RKO (cell line): ENCODE measurements around the gene ABCB10.
"Not testable (repeated sequence)": the region's sequence is repeated elsewhere in the genome, so short reads cannot be mapped to it uniquely, and the experiment has no call there.

ENCODE experiments used
- DNase-seq: peaks from one replicate; pipeline ENCODE4 v3.0.0-alpha.2; 2016; ENCODE audit warnings: low spot score

ABCB10 gene

DNA sequence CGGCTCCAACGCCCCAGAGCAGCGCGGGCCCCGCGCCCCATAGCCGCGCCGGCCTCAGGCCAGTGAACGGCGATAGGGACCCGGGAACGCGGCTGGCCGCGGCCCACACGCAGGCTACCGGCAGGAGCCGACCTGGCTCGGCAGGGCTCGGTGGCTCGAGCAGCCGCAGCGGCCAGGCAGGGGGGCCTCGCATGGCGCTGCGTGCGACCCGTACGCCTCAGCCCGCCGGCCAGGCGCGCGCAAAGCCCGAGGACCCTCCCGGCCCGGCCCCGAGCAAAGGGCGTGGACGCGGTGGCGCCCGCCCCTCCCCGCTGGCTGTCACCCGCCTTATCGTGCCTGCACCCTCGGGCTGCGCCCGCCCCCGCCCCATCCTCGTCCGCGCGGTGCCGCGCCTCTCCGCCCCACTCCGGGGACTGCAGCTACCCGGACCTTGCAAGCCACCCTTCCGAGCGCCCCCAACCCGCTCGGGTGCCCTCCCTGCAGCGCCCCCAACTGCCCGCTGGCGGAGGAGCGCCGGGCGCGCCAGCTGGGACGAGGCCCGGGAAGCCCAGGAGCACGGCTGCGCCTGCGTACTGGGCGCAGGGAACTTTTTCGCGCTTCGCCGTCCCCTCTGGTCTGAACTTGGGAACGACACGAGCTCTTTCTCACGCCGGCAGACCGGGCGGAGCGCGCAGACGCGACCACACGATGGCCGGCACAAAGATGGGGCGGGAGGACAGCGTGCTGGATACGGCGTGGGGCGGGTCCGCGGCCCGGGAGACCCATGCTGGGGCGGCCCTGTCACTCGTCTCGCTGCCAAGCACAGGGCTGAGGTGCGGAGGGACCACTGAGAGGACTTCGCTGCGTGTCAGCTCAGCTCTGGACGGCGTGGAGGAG, at the start of gene ABCB10:
ABCB10 (minus strand) TSS at position 248 of the 876 bp plus-strand sequence; CDS start at position 193, 55 bp downstream.
- peak; percentile 96 for DNase-seq

DNA sequence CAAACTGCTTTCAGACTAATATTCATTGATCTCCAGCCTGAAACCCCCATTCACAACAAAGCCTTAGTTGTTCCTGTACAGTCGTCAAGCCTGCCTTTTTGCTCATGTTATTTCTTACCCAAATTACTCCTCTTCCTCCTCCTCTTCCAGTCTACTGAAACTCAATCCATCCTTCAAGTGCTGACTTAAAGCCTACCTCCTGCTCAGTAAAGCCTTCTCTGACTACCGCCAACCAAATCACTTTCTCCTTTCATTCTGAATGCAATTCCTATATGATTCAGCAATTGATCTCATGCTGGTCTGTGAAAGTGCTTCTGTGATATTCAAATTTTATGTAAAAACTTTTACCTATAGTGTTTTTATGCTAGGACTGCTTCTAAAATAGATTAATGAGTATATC, 48.9 kb upstream of the ABCB10 start:
- no peak for DNase-seq

DNA sequence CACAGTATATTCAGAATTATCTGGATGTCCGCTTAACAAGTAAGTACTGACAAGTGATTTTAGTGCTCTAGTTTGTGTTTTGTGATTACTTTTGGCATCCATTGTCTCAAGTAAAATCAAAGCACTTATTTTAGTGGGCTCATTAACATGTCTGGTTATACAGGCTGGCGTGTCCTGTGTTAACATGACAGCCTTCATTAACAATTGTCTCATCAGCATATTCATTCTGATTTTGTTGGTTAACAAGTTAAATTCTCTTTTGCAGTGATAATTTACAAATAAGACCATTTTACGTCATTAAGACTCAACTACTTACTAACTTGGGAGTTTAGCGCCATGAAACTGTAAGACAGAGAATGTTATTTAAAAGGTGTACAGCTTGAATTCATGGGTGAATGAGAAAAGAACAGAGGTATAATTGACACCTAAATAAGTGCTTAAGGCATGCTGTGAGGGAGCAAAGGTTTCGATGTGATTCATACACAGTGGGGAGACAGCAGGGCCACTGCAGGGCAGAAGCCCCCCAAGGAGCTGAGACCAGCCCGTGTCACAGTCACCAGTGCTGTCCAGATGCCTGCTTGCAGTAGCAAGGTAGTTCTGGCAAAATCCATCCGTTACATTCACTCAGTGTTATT, 45.0 kb upstream of the ABCB10 start:
- DNase-seq = no peak

DNA sequence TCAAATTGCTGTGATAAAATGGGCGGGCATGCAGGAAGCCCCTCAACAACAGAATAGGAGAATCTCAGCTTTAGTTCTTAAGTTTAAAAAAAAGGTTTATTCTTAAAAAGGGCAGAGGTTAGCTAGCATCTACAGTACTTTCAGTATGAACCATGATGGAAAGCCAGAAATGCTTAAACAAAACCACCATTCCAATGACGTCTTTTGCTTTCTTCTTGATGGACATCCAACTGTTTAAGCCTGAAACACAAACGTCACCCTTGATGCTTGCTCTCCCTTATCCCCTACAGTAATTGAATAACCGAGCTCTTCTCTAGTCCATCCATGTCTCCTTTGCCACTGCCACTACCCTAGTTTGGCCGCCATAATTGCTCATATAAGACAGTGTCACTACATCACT, 41.7 kb upstream of the ABCB10 start:
- no peak for DNase-seq

DNA sequence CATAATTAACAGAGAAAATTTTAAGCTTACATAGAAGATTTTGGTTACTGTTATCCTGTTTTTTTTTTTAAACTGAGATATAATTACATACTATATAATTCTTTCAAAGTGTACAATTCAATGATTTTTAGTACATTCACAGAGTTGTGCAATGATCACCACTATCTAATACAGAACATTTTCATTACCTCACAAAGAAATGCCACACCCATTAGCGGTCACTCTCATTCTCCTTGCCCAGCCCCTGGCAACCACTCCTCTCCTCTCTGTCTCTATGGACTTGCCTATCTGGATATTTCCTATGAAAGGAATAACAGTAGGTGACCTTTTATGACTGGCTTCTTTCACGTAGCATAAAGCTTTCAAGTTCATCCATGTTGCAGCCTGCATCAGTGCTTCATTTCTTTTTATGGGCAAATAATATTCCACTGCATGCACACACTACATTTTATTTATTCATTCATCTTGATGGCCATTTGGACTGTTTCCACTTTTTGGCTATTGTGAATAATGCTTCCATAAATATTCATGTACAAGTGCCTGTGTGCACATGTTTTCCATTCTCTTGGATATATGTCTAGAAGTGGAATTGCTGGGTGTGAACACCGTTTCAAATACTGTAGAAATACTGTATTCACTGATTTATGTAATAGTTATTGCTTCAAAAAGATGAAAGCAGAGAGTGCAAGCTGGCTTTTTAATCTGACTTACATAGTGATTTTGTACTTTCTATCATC, 40.9 kb upstream of the ABCB10 start:
- no peak for DNase-seq

DNA sequence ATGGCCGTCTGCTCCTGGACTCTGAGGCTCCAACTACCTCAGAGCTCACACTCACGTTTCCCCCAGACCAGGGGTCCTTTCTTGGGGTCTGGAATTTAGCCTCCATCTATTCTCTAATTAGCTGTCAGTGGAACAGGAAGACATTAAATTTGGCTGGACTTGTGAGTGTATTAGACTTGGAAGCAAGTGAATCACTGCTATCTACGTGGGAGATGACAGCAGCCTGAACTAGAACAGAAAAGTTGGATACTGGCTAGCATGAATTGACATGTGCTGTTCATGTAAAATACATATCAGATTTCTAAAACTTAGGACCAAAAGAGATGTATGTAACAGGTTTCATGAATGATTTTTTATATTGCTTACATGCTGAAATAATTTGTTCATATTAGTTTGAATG, 39.4 kb upstream of the ABCB10 start:
- DNase-seq = no peak

DNA sequence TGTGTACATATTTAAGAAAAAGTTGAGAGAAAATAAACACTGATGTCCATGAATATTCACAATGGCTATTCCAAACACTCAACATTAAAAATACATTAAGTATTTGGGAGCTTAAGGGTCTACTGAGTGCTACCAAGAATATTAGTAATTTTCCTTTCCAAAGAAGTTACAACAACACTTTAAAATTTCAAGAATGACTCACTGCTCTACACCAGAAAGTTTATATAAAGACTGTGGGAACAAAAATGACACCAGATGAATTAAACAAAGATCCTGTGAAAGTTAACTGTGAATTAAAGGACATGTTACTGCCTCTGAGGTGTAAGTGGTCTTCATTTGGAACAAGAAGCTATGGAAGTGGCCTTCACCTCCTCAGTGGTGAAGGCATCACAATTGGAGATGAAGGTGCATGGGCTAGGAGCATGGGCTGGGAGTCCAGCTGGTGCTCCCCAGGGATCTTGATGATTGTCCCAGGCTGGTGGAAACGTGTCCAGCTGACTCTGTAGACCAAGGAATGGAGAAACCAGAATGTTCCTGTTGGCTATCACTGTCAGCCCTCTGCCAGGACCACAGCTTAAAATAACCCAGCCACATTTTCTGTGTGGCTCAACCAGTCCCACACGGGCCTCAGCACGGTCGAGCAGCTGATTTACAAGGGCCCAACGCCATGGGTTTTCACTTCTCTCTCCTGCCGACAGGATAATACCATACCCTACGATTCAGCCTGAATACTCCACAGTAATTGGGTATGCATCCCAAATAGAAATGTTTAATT, 38.6 kb upstream of the ABCB10 start:
- DNase-seq = no peak

DNA sequence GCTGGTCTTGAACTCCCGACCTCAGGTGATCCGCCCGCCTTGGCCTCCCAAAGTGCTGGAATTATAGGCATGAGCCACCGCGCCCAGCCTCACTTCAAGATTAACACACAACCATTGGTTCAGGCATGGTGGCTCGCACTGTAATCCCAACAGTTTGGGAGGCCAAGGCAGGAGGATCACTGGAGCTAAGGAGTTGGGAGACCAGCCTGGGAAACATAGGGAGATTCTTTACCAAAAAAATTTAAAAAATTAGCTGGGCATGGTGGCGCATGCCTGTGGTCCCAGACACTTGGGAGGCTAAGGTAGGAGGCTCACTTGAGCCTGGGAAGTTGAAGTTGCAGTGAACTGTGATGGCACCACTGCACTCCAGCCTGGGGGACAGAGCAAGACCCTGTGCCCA, 37.4 kb upstream of the ABCB10 start:
- not testable (repeated sequence) for DNase-seq

DNA sequence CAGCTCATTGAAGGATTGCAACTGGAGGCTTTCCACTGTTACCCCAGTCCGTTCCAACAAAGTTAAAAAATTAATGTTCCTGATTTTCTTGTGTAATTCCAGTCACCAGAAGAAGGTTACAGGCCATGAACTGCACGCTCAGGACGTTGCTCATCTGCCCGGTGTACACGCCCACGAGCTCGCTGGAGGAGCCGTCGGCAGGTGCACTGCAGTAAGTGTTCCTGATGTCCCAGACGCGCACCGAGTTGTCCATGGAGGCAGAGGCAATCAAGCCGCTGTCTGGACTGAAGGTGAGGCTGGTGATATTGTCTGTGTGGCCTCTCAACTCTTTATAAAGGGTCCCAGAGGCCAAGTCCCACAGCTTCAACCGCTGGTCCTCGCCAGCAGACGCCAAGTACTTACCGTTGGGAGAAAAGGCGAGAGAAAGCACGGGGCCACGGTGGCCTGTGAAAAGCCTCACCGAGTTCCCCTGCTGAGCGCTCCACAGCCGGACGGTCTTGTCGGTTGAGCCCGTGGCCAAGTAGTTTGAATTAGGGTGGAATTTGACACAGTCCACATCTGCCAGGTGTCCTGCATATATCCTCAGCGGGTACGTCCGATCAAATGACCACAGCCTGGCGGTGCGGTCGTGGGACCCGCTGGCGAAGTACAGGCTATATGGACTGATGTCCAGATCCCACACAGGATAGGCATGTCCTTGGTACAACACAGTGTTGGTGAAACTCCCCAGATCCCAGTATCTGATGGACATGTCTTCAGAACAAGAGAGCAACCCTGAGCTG, 35.9 kb upstream of the ABCB10 start:
- no peak for DNase-seq

DNA sequence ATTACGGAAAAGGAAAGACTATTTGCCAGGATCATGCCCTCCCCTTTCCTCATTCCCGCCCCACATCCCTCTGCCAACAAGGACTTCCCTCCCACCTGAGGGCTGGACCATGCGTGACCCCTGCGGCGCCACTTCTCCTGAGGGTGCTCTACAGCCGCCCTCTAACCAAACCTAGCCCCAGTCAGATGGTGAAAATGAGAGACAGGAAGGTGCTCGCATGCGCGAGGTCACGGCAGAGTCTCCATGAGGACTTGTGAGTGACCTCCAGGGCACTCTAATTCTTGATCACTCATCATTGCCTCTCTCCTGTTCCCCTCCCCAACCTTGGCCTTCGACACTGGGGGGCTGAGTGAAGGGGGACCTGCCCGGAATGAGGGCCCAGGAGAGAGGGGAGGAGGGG, 35.3 kb upstream of the ABCB10 start:
- no peak for DNase-seq

DNA sequence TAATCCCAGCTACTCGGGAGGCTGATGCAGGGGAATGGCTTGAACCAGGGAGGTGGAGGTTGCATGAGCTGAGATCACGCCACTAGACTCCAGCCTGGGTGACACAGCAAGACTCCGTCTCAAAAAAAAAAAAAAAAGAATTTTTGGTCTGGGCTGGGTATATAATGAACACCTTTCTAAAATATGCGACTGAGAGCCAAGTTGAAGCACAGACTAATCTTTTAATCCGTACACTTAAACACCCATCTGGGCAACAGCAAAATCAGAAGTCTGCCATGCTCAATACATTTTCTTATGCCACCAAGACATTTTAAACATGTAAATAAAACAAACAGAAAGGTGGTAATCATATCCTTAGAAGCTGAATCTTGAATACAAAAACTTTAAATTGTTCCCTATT, 31.6 kb upstream of the ABCB10 start:
- no peak for DNase-seq

DNA sequence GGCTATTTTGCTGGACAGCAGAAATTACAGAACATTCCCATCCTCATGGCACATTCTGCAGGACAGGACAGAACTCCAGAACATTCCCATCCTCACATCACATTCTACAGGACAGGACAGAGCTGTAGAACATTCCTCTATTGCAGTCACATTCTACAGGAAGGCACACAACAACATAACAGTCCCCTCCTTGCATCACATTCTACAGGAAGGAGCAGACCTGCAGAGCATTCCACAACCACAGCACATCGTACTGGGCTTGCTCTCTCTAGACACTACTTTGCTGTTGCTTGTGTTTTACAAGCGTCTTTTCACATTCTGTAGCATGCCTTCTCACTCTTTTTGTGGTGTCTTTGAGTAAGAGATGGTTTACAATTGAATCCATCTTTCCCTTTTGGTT, 26.8 kb upstream of the ABCB10 start:
- DNase-seq = no peak

DNA sequence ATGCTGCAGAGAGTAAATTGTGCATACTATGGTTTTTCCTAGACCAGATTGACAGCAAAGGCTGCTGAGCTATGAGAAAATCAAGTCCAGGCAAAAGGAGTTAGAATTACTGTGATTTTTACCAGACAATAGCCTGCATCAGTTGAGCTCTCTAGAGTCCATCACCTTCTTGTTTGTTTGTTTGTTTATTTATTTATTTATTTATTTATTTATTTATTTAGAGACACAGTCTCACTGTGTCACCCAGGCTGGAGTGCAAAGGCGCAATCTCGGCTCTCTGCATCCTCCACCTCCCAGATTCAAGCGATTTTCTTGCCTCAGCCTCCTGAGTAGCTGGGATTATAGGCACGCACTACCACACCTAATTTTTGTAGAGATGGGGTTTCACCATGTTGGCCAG, 24.2 kb upstream of the ABCB10 start:
- DNase-seq = no peak

DNA sequence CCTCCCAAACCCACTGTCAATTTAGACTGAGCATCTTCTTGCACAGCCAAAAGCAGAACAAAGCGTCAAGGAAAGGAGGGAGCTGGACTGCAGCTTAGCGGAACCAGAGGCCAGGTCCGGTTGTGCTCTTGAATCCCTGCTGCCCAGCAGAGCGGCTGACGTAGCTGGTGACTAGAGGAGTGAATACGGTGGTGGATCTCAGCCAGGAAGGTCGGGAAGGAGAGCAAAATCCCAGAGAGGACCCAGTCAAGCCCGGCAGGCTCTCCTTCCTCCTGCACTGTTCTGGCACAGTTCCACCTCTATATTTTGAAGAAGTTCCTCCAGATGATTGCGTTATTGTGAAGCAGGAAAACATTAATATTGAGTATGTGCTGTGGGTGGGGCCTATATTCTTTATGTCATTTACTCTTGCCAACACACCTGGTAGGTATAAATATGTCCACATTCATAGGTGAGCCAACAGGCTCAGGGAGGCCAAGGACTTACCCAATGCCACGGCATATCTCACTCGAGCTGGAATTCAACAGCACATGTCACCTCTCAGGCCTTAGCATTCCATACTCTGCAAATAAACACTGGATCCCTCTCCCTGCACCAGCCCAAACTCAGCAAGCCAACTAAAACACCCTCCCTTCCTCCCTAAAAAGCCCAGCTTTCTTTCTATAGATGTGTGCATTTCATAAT, 23.6 kb upstream of the ABCB10 start:
- DNase-seq = no peak

DNA sequence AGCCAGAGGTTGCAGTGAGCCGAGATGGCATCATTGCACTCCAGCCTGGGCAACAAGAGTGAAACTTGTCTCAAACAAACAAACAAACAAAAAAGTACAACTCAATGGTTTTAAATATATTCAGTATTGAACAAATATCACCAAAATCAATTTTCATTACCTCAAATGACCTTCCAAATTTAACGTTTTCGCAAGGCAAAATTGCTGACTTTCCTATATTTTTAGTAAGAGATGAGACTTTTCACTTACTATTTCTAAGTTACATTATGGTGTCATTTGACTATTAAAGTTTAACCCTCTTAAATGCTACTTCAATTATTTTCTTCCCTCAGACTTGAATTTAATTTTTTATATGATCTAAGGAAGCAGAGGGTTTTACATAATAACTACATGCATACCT, 23.0 kb upstream of the ABCB10 start:
- no peak for DNase-seq

DNA sequence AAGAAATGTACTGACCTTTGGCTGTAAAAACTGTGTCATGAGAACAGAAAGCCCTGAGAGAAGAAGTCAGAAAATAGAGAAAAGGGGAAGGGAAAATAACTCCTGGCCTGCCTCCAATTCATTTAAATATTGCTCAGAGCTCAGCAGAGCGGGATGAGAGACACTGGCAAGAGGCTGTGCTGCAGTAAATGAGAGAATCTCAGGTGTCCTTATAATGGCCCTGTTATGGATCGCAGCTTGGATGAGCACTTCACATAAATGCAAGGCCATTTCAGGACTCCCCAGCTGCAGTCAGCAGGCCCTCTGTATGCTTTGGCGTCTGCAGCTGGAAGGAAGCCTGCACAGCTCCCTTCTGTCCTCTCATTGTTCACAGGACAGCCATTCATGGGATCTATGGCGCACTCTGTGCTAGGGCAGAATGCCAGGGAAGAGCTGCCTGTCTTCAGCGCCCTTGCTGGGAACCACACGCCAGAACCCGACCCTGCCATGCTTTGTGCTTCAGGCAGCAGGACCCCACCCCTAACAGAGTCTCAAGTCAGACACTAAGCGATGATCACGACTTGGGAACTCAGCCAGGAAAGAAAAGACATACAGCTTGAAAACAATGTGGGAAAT, 20.7 kb upstream of the ABCB10 start:
- DNase-seq = no peak

DNA sequence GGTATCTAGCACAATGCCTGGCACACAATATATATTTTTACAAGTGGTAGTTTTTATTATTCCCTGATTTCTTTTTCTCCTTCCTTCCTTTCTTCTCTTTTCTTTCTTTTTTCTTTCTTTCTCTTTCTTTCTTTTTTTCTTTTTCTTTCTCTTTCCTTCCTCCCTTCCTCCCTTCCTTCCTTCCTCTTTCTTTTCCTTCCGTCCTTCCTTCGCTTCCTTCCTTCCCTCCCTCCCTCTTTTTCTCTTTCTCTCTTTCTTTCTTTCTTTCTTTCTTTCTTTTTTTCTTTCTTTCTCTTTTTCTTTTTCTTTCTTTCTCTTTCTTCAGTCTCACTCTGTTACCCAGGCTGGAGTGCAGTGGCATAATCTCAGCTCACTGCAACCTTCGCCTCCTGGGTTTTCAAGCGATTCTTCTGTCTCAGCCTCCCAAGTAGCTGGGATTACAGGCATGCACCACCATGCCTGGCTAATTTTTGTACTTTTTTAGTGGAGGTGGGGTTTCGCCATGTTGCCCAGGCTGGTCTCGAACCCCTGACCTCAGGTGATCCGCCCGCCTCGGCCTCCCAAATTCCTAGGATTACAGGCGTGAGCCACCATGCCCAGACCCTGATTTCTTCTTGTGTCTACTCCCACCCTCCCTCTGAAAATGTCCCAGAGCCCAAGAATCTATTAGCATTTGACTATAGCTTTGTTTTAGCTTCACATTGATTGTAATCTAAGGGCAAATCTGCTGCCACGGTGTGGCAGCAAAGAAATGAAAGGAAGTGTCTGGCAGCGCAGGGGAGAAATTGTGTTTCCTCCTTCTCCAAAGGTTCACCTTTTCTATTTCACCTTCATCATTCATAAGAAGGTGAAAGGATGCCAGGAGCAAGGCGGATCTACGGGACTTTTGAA, 19.9 kb upstream of the ABCB10 start:
- no peak for DNase-seq

DNA sequence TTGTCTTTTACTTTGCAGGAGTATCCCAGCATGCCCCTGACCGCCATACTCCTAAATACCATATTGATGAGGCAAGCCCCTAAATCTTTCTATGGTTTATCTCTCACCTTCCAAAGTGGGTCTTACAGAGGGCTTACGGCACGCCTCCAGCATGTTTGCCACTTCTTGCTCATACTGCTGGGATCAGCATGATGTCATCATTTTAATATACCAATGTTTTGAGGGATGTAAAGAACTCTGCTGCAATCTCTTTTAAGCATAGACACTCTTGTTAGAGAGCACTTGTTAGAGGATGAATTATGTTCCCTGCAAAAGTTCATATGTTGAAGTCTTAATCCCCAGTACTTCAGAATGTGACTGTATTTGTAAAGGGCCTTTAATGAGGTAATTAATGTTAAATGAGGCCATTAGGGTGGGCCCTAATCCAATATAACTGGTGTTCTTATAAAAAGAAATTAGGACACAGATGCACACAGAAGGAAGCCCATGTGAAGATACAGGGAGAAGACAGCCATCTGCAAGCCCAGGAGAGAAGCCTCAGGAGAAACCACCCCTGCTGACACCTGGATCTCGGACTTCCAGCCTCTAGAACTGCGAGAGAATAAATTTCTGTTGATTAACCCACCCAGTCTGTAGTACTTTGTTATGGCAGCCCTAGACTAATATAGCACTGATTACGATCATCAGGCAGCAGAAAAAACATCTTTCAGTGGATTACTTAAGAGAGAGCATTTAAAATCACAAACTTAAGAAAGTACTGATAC, 16.4 kb upstream of the ABCB10 start:
- no peak for DNase-seq

DNA sequence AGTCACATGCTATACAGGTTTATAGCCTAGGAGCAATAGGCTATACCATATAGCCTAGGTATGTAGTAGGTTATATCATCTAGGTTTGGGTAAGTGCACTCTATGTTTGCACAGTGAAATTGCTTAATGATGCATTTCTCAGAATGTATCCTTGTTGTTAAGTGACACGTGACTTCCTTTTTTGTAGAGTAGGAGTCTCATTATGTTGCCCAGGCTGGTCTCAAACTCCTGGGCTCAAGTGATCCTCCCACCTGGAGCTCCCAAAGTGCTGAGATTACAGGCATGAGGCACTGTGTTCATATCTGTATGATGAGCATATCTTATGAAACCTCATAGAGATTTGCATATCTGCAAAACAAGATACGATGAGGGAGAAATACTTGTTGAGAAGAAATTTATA, 13.8 kb upstream of the ABCB10 start:
- no peak for DNase-seq
